B cell (primary cell): ENCODE measurements around the gene SGPP2. TPM values are rescaled to one million over a fixed set of nuclear protein-coding genes. Genes with fewer than 3 reads are reported as not detected.

Source experiments
- ATAC-seq: fragments of 200-7000 bp; cut with Tn5 transposase; one replicate; pipeline ENCODE4 v1.10.0; 2021; ENCODE audit warnings: low read depth, mild to moderate bottlenecking, moderate number of reproducible peaks, moderate library complexity
- CTCF ChIA-PET: fragments of 350-600 bp; sonication (Branson Sonifier 250); formaldehyde crosslinking; loops from one replicate; lab custom pipeline; 2021; ENCODE audit warnings: antibody characterized with exemption, inconsistent platforms; lab: Charles Lee
- POLR2A ChIA-PET: fragments of 350-600 bp; sonication (Branson Sonifier 250); formaldehyde crosslinking; loops from one replicate; lab custom pipeline; 2021; ENCODE audit warnings: antibody characterized with exemption; lab: Charles Lee
- DNase-seq: peaks from one replicate; pipeline ENCODE4 v3.0.0; 2013
- H2AFZ ChIP-seq: 2 replicates; pipeline ENCODE4 v1.6.1; 2012; ENCODE audit warnings: mild to moderate bottlenecking, low read depth, low read length; ENCODE audit not compliant: insufficient read depth, poor library complexity, severe bottlenecking
- H3K27ac ChIP-seq, 2 donors: 1 replicate in 1 of 2; 2 replicates in 1 of 2; pipeline ENCODE4 v1.5.1; 2012 to 2013; ENCODE audit warnings: low read length in 2 of 2, mild to moderate bottlenecking in 2 of 2, moderate library complexity in 1 of 2
- H3K27me3 ChIP-seq, 4 experiments: fragments of 200-600 bp in 1 of 4; sonication (generic) in 1 of 4; replicated peaks in 1 of 4; 1 replicate in 2 of 4; 2 replicates in 2 of 4; pipeline versions ENCODE4 v1.6.1 to v1.7.0; 2013 to 2016; ENCODE audit warnings: low read length in 3 of 4, mild to moderate bottlenecking in 2 of 4, mixed read lengths in 1 of 4, moderate library complexity in 1 of 4; ENCODE audit not compliant: insufficient read depth in 4 of 4, control insufficient read depth in 3 of 4; ENCODE audit errors: control extremely low read depth in 1 of 4
- H3K36me3 ChIP-seq, 2 experiments: replicated peaks in 1 of 2; 1 replicate in 1 of 2; 2 replicates in 1 of 2; pipeline versions ENCODE4 v1.6.1 to v1.7.1; 2013; ENCODE audit warnings: low read length in 1 of 2; ENCODE audit not compliant: insufficient read depth in 2 of 2, control insufficient read depth in 1 of 2; ENCODE audit errors: control extremely low read depth in 1 of 2, extremely low read depth in 1 of 2
- H3K4me1 ChIP-seq, 2 donors: fragments of 200-600 bp in 1 of 2; sonication (generic) in 1 of 2; 1 replicate in 1 of 2; 2 replicates in 1 of 2; pipeline versions ENCODE4 v1.5.1 to v1.6.1; 2013 to 2017; ENCODE audit warnings: low read length in 2 of 2; ENCODE audit not compliant: control insufficient read depth in 2 of 2, insufficient read depth in 2 of 2
- H3K4me2 ChIP-seq: replicated peaks from 2 replicates; pipeline ENCODE3; 2012; ENCODE audit warnings: mild to moderate bottlenecking, low read depth, low read length; ENCODE audit not compliant: poor library complexity, severe bottlenecking
- H3K4me3 ChIP-seq, 5 experiments: fragments of 200-600 bp in 1 of 5; sonication (generic) in 1 of 5; 1 replicate in 3 of 5; 2 replicates in 2 of 5; pipeline versions ENCODE4 v1.5.1 to v1.7.0; 2011 to 2016; ENCODE audit warnings: low read length in 4 of 5, mild to moderate bottlenecking in 4 of 5, low read depth in 2 of 5, control low read depth in 1 of 5, moderate library complexity in 1 of 5; ENCODE audit not compliant: insufficient read depth in 1 of 5; ENCODE audit errors: control extremely low read depth in 1 of 5, extremely low read depth in 1 of 5
- H3K79me2 ChIP-seq: fragments of 200-600 bp; sonication (generic); one replicate; pipeline ENCODE4 v1.6.0; 2016; ENCODE audit warnings: low read length; ENCODE audit not compliant: control insufficient read depth, insufficient read depth
- H3K9ac ChIP-seq: fragments of 200-600 bp; sonication (generic); 2 replicates; pipeline ENCODE4 v1.6.1; 2017; ENCODE audit warnings: mild to moderate bottlenecking, low read length, moderate library complexity
- H3K9me3 ChIP-seq, 3 donors: one replicate each; pipeline versions ENCODE4 v1.6.1 to v1.7.1; 2013; ENCODE audit warnings: low read length in 2 of 3; ENCODE audit not compliant: control insufficient read depth in 2 of 3, insufficient read depth in 1 of 3; ENCODE audit errors: control extremely low read depth in 1 of 3
- H4K20me1 ChIP-seq: 2 replicates; pipeline ENCODE4 v1.6.0; 2012; ENCODE audit warnings: mild to moderate bottlenecking, low read length; ENCODE audit not compliant: insufficient read depth, control insufficient read depth, poor library complexity, severe bottlenecking
- H3K27ac Mint-ChIP-seq: one replicate; pipeline ENCODE4 v1.8.0; 2021; ENCODE audit warnings: mixed read lengths
- H3K27me3 Mint-ChIP-seq: one replicate; pipeline ENCODE4 v1.8.0; 2021; ENCODE audit warnings: mixed read lengths
- H3K4me1 Mint-ChIP-seq: one replicate; pipeline ENCODE4 v1.8.0; 2021; ENCODE audit warnings: mixed read lengths
- H3K4me3 Mint-ChIP-seq: one replicate; pipeline ENCODE4 v1.8.0; 2021; ENCODE audit warnings: mixed read lengths
- H3K9me3 Mint-ChIP-seq: one replicate; pipeline ENCODE4 v1.8.0; 2022; ENCODE audit warnings: mixed read lengths; ENCODE audit not compliant: insufficient read depth
- EZH2 ChIP-seq: IDR thresholded peaks from 2 replicates; pipeline ENCODE4 v1.6.1; 2012; ENCODE audit warnings: borderline replicate concordance, low read depth, mild to moderate bottlenecking, moderate library complexity, low read length; ENCODE audit not compliant: insufficient read depth, poor library complexity, severe bottlenecking
- WGBS: methylation state at CpG from one replicate; pipeline ENCODE4 v1.1.5; 2013; ENCODE audit warnings: missing lambda C conversion rate; ENCODE audit not compliant: insufficient coverage; 5-methylcytosine and 5-hydroxymethylcytosine counted together
- intact Hi-C: fragments of 100-400 bp; cut with micrococcal nuclease; formaldehyde crosslinking; loops from one replicate; pipeline ENCODE4 v1.10.0; 2022
- polyA plus RNA-seq: library from polyadenylated mRNA; depleted of rRNA; stranded (reverse); fragments of >200 nt; gene quantifications from 2 replicates; pipeline ENCODE4 v1.2.3, GENCODE V29; 2012
- total RNA-seq, 2 donors: library from RNA; stranded (reverse); fragments of 120-200 nt in 1 of 2; gene quantifications; 1 replicate in 1 of 2; 2 replicates in 1 of 2; pipeline versions ENCODE4 v1.2.3 to v1.2.4, GENCODE V29; 2013 to 2022
- TF ChIP-seq, protein P1 (sequence below): fragments of 200-600 bp; IDR thresholded peaks from one replicate; pipeline ENCODE4 v1.8.0; 2022; ENCODE audit warnings: antibody characterized with exemption, mild to moderate bottlenecking

SGPP2 gene
- total and polyA plus RNA-seq, 2 donors (not counting 1 experiment from before 2014, with no cell fraction given) = 1.5 to 7.7 TPM

DNA sequence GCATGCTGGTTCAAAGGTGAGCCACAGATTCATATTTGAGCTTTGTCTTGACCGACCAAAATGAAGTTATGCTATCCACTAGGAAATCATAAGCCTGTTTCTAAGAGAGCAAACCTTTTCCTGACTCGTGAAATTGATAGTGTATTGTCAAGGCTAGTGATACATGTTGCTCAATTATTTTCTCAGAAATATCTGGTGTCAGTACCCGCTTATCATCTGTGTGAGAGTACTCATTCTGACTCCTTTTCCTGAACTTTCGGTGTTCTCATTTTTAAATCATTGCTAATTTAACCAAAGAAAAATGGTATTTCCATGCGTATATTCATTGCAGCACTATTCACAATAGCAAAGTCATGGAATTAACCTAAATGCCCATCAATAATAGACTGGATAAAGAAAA is 56.2 kb downstream of the SGPP2 start:
- Histone ChIP-seq H3K4me2 (no peak overlapping the region), H3K4me3 (no peak overlapping the region), H3K79me2 (no peaks in the 10 kb centered on the region), H3K36me3 (no peaks in the 10 kb centered on the region), H2AFZ (no peak overlapping the region), H4K20me1 (no peaks in the 10 kb centered on the region), H3K27me3 (peaks cover 0 to 2% (median 0%) of the 10 kb centered on the region in 4 experiments), H3K27ac (no peak overlapping the region), H3K9ac (no peak overlapping the region), H3K9me3 (no peaks in the 10 kb centered on the region), H3K4me1 (no peaks in the 10 kb centered on the region)
- Mint-ChIP-seq H3K27me3 (no peaks in the 10 kb centered on the region), H3K4me1 (no peaks in the 10 kb centered on the region), H3K4me3 (no peak overlapping the region), H3K27ac (no peak overlapping the region), H3K9me3 (no peaks in the 10 kb centered on the region)
- DNase-seq = no peak
- no peak for TF ChIP-seq EZH2
- TF ChIP-seq, protein P1, sequence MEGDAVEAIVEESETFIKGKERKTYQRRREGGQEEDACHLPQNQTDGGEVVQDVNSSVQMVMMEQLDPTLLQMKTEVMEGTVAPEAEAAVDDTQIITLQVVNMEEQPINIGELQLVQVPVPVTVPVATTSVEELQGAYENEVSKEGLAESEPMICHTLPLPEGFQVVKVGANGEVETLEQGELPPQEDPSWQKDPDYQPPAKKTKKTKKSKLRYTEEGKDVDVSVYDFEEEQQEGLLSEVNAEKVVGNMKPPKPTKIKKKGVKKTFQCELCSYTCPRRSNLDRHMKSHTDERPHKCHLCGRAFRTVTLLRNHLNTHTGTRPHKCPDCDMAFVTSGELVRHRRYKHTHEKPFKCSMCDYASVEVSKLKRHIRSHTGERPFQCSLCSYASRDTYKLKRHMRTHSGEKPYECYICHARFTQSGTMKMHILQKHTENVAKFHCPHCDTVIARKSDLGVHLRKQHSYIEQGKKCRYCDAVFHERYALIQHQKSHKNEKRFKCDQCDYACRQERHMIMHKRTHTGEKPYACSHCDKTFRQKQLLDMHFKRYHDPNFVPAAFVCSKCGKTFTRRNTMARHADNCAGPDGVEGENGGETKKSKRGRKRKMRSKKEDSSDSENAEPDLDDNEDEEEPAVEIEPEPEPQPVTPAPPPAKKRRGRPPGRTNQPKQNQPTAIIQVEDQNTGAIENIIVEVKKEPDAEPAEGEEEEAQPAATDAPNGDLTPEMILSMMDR = no peak
- WGBS = 100% methylated on average over 2 of the region's 5 CpGs
- no peak for ATAC-seq
- POLR2A ChIA-PET = no interaction called here
- CTCF ChIA-PET = no interaction called here
- intact Hi-C loops = no loop called here

DNA sequence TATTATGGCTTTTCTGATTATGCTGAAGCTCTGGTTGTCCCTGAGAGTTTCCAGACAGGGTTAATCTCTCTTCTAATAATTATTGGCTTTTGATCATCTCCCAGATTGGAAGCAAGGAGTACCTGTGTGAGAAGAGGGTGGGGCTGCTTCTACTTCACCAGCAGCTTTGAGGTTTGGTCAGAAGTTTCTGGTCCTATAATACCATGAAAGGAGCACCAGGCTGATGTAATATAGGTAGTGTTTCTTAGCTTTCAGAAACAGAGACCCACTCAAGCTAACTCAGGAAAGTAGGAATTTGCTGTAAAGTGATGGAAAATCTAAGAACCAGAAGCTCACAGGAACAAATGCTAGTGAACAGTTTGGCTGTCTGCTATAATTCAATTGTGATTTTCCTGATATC is 57.6 kb downstream of the SGPP2 start:
- no peaks in the 10 kb centered on the region for H3K9me3 ChIP-seq
- no peak overlapping the region for H3K4me2 ChIP-seq
- ChIA-PET POLR2A (no interaction called here), CTCF (interaction anchor here (0.6 to 3.6 kb wide), 4 partner anchors 9 to 164 kb away, joined by 3 to 30 read pairs (median 3); a partner anchor contains a TSS)
- no peak overlapping the region for H2AFZ ChIP-seq
- no peaks in the 10 kb centered on the region for H3K36me3 ChIP-seq
- no peak overlapping the region for H3K4me3 Mint-ChIP-seq
- no peak overlapping the region for H3K9ac ChIP-seq
- H4K20me1 ChIP-seq = no peaks in the 10 kb centered on the region
- H3K79me2 ChIP-seq = no peaks in the 10 kb centered on the region
- no peaks in the 10 kb centered on the region for H3K27me3 Mint-ChIP-seq
- H3K27ac ChIP-seq = no peak overlapping the region
- no peak for ATAC-seq
- no peak for TF ChIP-seq EZH2
- TF ChIP-seq, protein P1 = no peak
- no peak overlapping the region for H3K27ac Mint-ChIP-seq
- H3K4me1 ChIP-seq = no peaks in the 10 kb centered on the region
- no peak for DNase-seq
- no peaks in the 10 kb centered on the region for H3K9me3 Mint-ChIP-seq
- peaks cover 0 to 2% (median 0%) of the 10 kb centered on the region in 4 experiments for H3K27me3 ChIP-seq
- H3K4me1 Mint-ChIP-seq = no peaks in the 10 kb centered on the region
- H3K4me3 ChIP-seq = no peak overlapping the region
- intact Hi-C loops = no loop called here
